Epidermal melanocyte (primary cell): ENCODE measurements around the gene SELENON.

Experiments used
- DNase-seq: peaks from one replicate; pipeline ENCODE4 v3.0.0; 2011; ENCODE audit warnings: low spot score; ENCODE audit not compliant: insufficient read length

The SELENON gene

GRCh38 chr1:25793585-25794170 lies 6.3 kb upstream of the SELENON start:
- DNase-seq: no peak

GRCh38 chr1:25794325-25794724 lies 5.7 kb upstream of the SELENON start:
- no peak for DNase-seq

GRCh38 chr1:25795211-25795610 lies 4.8 kb upstream of the SELENON start:
- DNase-seq: no peak

- no peak for DNase-seq
Measured at GRCh38 chr1:25795946-25796810, 3.8 kb upstream of the SELENON start.

- DNase-seq: peak; percentile 77
Measured at GRCh38 chr1:25796811-25797458, 3.1 kb upstream of the SELENON start.

GRCh38 chr1:25797939-25798338 lies 2.1 kb upstream of the SELENON start:
- no peak for DNase-seq

GRCh38 chr1:25798666-25799351 lies 1.2 kb upstream of the SELENON start:
- no peak for DNase-seq

- no peak for DNase-seq
Measured at GRCh38 chr1:25799352-25799934, 550 bp upstream of the SELENON start.

GRCh38 chr1:25800703-25801377 lies 847 bp downstream of the SELENON start:
- no peak for DNase-seq

GRCh38 chr1:25802915-25803314 lies 2.9 kb downstream of the SELENON start:
- DNase-seq: no peak

- no peak for DNase-seq
Measured at GRCh38 chr1:25803368-25803767, 3.4 kb downstream of the SELENON start.

- no peak for DNase-seq
Measured at GRCh38 chr1:25804244-25804963, 4.4 kb downstream of the SELENON start.

GRCh38 chr1:25804964-25805862 lies 5.2 kb downstream of the SELENON start:
- no peak for DNase-seq

- peak; percentile 84 for DNase-seq
Measured at GRCh38 chr1:25805863-25806225, 5.9 kb downstream of the SELENON start.

GRCh38 chr1:25806418-25806817 lies 6.4 kb downstream of the SELENON start:
- no peak for DNase-seq

- no peak for DNase-seq
Measured at GRCh38 chr1:25807480-25808390, 7.7 kb downstream of the SELENON start.

GRCh38 chr1:25808481-25809244 lies 8.7 kb downstream of the SELENON start:
- no peak for DNase-seq
